Hematopoietic multipotent progenitor cell treated with erythropoietin and hydrocortisone succinate and interleukin-3 and kit ligand, for 8 days (in vitro differentiated cells): ENCODE data around the gene ERICH6.

Source experiments
- DNase-seq: peaks from one replicate; pipeline ENCODE4 v3.0.0-alpha.2; 2015

ERICH6 gene

GRCh38 chr3:150612494-150612893 is 91.2 kb downstream of the ERICH6 start:
- DNase-seq = no peak

GRCh38 chr3:150611666-150612065 is 92.1 kb downstream of the ERICH6 start:
- DNase-seq = no peak

GRCh38 chr3:150610785-150611184 is 92.9 kb downstream of the ERICH6 start:
- no peak for DNase-seq

GRCh38 chr3:150609988-150610387 is 93.7 kb downstream of the ERICH6 start:
- no peak for DNase-seq
